Measurements from ENCODE around the gene ATP8B4.

DNA sequence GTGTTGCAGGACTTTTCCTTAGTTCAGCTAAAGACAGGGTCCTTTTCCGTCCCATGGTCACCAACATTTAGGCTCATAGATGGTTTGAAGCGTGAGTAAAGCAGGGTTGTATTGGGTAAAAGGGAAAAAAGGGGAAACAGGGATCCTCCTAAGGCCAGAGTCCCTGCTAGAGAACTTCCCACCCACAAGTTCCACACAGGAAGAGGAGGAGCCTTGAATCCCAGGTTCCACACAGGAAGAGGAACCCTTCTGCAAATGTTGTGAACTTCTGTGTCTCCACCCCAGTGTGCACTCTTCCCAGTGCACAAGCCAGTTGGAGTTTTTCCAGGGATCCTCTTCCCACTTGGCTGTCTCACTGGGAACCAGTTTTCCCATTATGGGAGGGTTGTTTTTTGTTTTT lies 27.6 kb upstream of the ATP8B4 start:
- TF ChIP-seq, protein P1, sequence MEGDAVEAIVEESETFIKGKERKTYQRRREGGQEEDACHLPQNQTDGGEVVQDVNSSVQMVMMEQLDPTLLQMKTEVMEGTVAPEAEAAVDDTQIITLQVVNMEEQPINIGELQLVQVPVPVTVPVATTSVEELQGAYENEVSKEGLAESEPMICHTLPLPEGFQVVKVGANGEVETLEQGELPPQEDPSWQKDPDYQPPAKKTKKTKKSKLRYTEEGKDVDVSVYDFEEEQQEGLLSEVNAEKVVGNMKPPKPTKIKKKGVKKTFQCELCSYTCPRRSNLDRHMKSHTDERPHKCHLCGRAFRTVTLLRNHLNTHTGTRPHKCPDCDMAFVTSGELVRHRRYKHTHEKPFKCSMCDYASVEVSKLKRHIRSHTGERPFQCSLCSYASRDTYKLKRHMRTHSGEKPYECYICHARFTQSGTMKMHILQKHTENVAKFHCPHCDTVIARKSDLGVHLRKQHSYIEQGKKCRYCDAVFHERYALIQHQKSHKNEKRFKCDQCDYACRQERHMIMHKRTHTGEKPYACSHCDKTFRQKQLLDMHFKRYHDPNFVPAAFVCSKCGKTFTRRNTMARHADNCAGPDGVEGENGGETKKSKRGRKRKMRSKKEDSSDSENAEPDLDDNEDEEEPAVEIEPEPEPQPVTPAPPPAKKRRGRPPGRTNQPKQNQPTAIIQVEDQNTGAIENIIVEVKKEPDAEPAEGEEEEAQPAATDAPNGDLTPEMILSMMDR (IDR thresholded peaks at IDR 0.05), result no peak
- TF ChIP-seq POLR2A (IDR thresholded peaks at IDR 0.05), result no peak
- no peak for TF ChIP-seq EP300 (IDR thresholded peaks at IDR 0.05)
